Measurements from ENCODE around the gene EIF4B. TPM values are rescaled to one million over a fixed set of nuclear protein-coding genes. Genes with fewer than 3 reads are reported as not detected.
A peak's percentile ranks its signal among the peaks of the same experiment; 100 is the strongest.

EIF4B gene
- polyA plus RNA-seq, 1 experiment, result 296 TPM

DNA sequence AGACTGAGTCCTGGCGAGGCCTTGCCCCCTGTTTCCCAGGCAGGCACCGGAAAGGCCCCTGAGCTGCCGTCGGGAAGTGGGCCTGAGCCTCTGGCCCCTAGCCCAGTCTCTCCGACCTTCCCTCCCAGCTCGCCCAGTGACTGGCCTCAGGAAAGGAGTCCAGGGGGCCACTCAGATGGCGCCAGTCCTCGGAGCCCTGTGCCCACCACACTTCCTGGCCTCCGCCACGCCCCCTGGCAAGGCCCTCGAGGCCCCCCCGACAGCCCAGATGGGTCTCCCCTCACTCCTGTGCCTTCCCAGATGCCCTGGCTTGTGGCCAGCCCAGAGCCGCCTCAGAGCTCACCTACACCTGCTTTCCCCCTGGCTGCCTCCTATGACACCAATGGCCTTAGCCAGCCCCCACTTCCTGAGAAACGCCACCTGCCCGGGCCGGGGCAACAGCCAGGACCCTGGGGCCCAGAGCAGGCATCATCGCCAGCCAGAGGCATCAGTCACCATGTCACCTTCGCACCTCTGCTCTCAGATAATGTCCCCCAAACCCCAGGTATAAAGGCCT, 54.5 kb downstream of the EIF4B start:
- H3K27me3 ChIP-seq (ENCODE audit: control insufficient read depth, insufficient read depth, low read length), result no peaks in the 10 kb centered on the region
- ChIA-PET POLR2A (interaction anchor here (0.6 kb wide), 1 partner anchor 38 kb away, joined by 17 read pairs; no protein-coding TSS in a partner anchor), CTCF (interaction anchor here (1.2 to 17.3 kb wide), 3 partner anchors 8 to 22 kb away, joined by 3 to 285 read pairs (median 5); partner anchors contain the start of gene TNS2)
- peaks cover 57% of the 10 kb centered on the region for H3K36me3 ChIP-seq (ENCODE audit: control insufficient read depth, insufficient read depth, low read length)
- no peak overlapping the region for H3K4me3 ChIP-seq (ENCODE audit: low read depth, low read length)
- TF ChIP-seq, protein P1, sequence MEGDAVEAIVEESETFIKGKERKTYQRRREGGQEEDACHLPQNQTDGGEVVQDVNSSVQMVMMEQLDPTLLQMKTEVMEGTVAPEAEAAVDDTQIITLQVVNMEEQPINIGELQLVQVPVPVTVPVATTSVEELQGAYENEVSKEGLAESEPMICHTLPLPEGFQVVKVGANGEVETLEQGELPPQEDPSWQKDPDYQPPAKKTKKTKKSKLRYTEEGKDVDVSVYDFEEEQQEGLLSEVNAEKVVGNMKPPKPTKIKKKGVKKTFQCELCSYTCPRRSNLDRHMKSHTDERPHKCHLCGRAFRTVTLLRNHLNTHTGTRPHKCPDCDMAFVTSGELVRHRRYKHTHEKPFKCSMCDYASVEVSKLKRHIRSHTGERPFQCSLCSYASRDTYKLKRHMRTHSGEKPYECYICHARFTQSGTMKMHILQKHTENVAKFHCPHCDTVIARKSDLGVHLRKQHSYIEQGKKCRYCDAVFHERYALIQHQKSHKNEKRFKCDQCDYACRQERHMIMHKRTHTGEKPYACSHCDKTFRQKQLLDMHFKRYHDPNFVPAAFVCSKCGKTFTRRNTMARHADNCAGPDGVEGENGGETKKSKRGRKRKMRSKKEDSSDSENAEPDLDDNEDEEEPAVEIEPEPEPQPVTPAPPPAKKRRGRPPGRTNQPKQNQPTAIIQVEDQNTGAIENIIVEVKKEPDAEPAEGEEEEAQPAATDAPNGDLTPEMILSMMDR (IDR thresholded peaks at IDR 0.05; ENCODE audit: insufficient read depth, low read depth, low read length), result no peak
- no peak for DNase-seq (ENCODE audit: low read depth)

DNA sequence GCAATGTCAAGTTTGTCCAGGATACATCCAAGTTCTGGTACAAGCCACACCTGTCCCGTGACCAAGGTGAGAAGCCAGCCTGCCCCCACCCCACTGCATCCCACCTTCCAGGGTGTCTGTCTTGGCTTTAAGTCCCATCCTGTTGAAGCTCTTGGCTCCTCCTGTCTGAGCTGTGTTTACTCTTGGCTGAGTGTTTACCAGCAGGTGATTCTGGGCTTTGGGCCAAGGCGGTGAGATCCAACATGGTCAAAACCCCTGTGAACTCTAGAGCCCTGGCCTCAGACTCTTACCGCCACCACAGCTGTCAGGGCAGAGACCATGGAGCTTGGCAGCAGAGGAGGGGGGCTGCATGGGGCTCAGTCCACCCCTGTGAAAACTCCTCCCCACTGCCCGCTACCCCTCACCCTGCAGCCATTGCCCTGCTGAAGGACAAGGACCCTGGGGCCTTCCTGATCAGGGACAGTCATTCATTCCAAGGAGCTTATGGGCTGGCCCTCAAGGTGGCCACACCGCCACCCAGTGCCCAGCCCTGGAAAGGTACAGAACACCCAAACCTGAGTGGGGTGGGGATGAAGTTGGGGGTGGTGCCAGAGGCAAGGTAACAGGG, 55.3 kb downstream of the EIF4B start:
- TF ChIP-seq, protein P1 (IDR thresholded peaks at IDR 0.05; ENCODE audit: insufficient read depth, low read depth, low read length), result 0 out of 2 replicates have a peak, but pooled peaks have one; percentile 14
- no peak for DNase-seq (ENCODE audit: low read depth)
- peaks cover 59% of the 10 kb centered on the region for H3K36me3 ChIP-seq (ENCODE audit: control insufficient read depth, insufficient read depth, low read length)
- ChIA-PET POLR2A (no interaction called here), CTCF (interaction anchor here (0.7 to 17.3 kb wide), 4 partner anchors 12 to 136 kb away, joined by 3 to 285 read pairs (median 10); partner anchors contain the start of gene TNS2)
- H3K4me3 ChIP-seq (ENCODE audit: low read depth, low read length), result no peak overlapping the region
- H3K27me3 ChIP-seq (ENCODE audit: control insufficient read depth, insufficient read depth, low read length), result no peaks in the 10 kb centered on the region

DNA sequence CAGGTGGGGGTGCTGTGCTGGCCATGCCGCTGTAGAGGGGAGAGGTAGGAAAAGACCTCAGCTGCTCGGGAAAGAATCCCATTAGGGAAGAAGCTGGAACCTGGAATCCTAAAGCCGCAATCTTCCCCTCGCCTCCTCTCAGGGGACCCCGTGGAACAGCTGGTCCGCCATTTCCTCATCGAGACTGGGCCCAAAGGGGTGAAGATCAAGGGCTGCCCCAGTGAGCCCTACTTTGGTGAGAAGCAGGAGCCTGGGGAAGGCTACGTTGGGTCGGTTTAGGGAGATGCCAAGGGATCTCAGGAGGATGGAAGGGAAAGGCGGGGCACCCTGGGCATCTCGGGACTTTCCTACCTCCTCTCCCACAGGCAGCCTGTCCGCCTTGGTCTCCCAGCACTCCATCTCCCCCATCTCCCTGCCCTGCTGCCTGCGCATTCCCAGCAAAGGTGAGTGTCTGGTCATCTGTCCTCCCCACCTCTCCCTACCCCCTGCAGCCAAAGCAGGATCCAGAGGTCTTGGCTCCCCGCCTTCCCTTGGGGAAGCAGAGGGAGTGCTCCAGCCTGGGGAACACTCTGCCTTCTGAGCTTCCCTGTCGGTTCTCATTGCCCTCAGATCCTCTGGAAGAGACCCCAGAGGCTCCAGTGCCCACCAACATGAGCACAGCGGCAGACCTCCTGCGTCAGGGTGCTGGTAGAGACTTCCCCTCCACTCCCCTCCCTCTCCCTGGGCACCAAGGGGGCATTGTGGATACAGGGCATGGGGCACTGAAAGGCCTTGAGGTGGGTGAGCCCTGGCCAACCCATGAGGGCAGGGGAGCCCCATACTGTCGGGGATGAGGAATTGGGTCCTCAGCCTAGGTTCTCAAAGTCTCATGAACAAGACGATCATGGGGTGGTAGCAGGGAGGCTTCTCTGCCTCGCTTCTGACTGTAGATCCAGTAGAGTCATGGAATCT, 56.0 kb downstream of the EIF4B start:
- TF ChIP-seq, protein P1 (IDR thresholded peaks at IDR 0.05; ENCODE audit: insufficient read depth, low read depth, low read length), result no peak
- peaks cover 57% of the 10 kb centered on the region for H3K36me3 ChIP-seq (ENCODE audit: control insufficient read depth, insufficient read depth, low read length)
- no peaks in the 10 kb centered on the region for H3K27me3 ChIP-seq (ENCODE audit: control insufficient read depth, insufficient read depth, low read length)
- H3K4me3 ChIP-seq (ENCODE audit: low read depth, low read length), result no peak overlapping the region
- DNase-seq (ENCODE audit: low read depth), result no peak
- ChIA-PET POLR2A (no interaction called here), CTCF (interaction anchor here (0.7 to 17.3 kb wide), 6 partner anchors 11 to 135 kb away, joined by 3 to 416 read pairs (median 12); partner anchors contain the start of genes IGFBP6, SOAT2 and TNS2)

DNA sequence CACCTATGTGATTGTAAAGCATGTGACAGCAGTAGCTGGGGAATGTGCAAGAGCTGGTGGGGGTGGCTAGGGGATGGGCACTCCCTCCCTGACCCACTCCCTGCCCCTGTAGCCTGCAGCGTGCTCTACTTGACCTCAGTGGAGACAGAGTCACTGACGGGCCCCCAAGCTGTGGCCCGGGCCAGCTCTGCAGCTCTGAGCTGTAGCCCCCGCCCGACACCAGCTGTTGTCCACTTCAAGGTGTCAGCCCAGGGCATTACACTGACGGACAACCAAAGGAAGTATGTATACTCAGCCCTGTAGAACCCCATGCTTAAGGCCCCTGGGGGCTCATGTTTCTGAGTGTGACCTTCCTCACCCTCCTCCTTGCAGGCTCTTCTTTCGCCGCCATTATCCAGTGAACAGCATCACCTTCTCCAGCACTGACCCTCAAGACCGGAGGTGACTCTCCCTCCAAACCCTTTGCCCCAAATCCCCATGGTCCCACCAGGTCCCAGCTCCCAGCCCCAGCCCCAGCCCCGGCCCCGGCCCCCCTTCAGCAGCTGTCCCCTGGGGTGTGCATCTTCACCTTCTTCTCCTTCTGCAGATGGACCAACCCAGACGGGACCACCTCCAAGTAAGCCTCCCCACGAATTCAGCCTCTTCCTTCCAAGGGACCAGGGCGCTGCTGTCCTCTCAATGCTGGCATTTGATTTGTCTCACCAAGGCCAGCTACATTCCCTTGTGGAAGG, 56.9 kb downstream of the EIF4B start:
- no peaks in the 10 kb centered on the region for H3K27me3 ChIP-seq (ENCODE audit: control insufficient read depth, insufficient read depth, low read length)
- ChIA-PET POLR2A (no interaction called here), CTCF (interaction anchor here (2.6 to 17.3 kb wide), 4 partner anchors 10 to 134 kb away, joined by 10 to 416 read pairs (median 150); partner anchors contain the start of genes IGFBP6, SOAT2 and TNS2)
- no peak for DNase-seq (ENCODE audit: low read depth)
- peaks cover 52% of the 10 kb centered on the region for H3K36me3 ChIP-seq (ENCODE audit: control insufficient read depth, insufficient read depth, low read length)
- TF ChIP-seq, protein P1 (IDR thresholded peaks at IDR 0.05; ENCODE audit: insufficient read depth, low read depth, low read length), result peak; percentile 12; the same call in 1 of the 2 replicates
- no peak overlapping the region for H3K4me3 ChIP-seq (ENCODE audit: low read depth, low read length)

Data from BJ (cell line).